HG03457 (cell line): ENCODE measurements around the gene FTCDNL1.

Experiments
- ATAC-seq: cut with Tn5 transposase; IDR thresholded peaks from one replicate; pipeline ENCODE4 v1.9.1; 2021; ENCODE audit warnings: moderate number of reproducible peaks; ENCODE audit not compliant: unreplicated experiment

FTCDNL1 gene

DNA sequence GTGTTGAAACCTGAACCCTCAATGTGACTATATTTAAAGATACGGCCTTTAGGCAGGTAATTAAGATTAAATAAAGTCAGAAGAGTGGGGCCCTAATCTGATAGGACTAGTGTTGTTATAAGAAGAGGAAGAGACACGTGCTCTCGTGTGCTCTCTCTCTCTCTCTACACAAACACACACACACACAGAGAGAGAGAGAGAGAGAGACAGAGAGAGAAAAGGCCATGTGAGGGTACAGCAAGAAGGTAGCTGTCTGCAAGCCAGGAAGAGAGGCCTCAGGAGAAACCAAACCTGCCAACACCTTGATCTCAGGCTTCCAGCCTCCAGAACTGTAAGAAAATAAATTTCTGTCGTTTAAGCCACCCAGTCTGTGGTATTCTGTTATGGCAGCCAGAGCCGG is 106.7 kb downstream of the FTCDNL1 start:
- no peak for ATAC-seq

- ATAC-seq, result no peak
These were observed 107.4 kb downstream of the FTCDNL1 start for GRCh38 chr2:199743415-199744120.

DNA sequence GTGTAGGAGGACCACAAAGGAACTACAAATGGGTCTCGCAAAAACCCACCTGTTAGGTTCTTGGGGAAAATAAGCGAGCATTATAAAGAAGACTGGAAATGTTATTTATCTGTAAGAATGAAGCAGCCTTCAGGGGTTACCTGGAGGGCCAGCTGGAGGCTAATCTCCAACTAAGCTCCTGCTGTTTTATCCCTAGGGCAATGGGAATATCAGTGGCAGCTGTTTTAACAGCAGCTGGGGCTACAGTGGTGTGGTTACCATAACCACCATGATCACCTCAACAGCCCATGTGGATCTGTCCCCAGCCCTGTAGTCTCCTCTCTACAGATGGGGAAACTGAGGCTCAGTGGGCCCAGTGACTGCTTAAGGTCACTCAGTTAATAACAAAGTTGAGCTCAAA is 108.1 kb downstream of the FTCDNL1 start:
- no peak for ATAC-seq

DNA sequence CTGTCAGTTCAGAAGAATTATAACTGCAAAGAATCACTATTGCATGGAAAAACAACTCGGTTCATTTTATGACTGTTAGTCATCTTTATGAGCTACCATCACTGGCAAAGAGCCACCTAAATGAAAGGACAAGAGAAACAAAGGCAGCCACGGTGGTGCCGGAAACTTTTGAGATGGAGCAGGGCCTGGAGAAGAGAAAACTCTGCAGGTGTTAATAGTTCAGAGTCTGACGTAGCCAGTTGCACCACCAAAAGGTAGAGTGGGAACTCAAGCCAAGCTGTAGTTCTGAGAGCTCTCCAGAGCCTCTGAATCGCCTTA is 110.9 kb downstream of the FTCDNL1 start:
- ATAC-seq, result no peak

GRCh38 chr2:199739413-199740110 is 111.4 kb downstream of the FTCDNL1 start:
- no peak for ATAC-seq

DNA sequence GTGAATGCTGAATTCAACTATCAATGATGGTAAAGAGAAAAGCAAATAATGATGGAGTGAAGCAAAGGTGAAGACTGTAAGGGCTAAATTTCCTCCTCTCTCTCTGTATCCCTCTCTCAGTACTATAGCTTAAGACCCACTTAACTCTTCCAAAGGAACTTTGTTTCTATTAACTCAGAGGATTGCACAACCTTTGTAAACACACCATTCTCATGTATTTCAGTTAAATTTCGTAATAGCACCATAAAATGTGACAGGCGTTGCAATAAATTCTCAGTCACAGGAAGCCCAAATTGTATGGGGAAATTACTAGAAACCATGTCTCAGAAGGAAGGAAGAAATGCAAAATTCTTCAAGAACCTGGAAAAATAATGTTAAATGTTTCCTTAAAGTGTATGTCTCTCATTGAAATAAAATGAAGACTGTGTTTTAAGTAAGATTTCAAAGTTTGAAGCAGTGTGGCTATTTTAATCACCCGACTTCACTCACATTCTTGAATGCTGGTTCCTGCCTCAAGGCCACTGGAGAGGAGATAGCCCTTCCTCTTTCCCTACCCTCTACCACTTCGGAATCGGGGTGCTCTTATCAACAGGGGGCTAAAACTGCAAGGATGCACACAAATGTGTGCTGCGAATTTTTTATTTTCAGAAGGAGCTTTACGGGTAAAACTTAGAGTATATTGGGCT is 112.1 kb downstream of the FTCDNL1 start:
- ATAC-seq, result no peak

GRCh38 chr2:199734651-199735050 is 116.3 kb downstream of the FTCDNL1 start:
- no peak for ATAC-seq

GRCh38 chr2:199734011-199734410 is 117.0 kb downstream of the FTCDNL1 start:
- no peak for ATAC-seq

DNA sequence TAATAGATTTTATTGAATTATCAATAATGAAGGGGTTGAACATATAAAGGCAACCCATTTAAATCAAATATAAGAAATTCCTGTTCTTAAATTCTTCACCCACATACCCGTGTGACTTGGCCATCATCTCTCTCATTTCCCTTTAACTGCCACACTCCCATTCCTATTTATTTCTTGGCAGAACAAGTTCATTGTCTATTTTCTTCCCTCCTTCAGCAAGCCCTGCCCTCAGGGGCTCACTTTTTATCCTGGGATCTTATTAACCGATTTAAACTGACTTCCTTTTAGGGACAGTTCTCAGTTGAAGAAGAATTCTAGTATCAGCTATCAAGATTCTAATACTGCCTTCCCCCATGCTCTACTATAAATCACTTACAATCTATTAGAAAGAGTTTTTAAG is 123.2 kb downstream of the FTCDNL1 start:
- ATAC-seq, result no peak

- no peak for ATAC-seq
These were observed 123.7 kb downstream of the FTCDNL1 start for GRCh38 chr2:199727306-199727705.

DNA sequence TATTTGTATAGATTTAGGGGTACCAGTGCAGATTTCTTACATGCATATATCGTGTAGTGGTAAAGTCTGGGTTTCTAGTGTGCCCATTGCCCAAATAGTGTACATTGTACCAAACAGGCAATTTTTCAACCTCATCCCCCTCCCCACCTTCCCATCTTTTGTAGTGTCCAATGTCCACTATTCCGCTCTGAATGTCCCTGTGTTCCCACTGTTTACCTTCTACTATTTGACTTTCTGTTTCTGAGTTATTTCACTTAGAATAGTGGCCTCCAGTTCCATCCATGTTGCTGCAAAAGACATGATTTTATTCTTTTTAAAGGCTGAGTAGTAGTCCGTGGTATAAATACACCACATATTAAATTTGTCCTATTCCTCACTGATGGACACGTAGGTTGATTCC is 132.9 kb downstream of the FTCDNL1 start:
- ATAC-seq, result no peak

GRCh38 chr2:199717587-199717907 is 133.4 kb downstream of the FTCDNL1 start:
- ATAC-seq, result no peak

- no peak for ATAC-seq
These were observed 134.0 kb downstream of the FTCDNL1 start for GRCh38 chr2:199716807-199717586.

- ATAC-seq, result no peak
These were observed 137.2 kb downstream of the FTCDNL1 start for GRCh38 chr2:199713746-199714145.

DNA sequence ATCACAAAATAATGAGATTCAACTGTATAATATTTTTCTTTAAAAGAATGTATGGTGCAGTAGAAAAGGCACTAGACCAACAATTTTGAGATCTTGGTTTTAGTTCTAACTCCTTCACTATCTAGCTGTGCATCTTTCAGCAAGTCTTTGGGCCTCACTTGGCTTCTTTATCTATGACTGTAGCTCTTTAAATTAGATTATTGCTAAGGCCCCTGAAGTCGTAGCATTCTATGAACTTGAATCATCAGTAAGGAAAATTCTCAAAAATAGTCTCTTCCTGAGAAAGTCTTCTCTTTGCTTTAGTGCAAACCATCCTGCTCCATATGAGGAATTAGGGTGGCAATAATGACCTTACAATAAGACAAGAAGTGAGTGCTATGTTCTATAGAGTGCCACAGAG is 140.4 kb downstream of the FTCDNL1 start:
- ATAC-seq, result no peak
